Esophagus muscularis mucosa (tissue), 4 donors: Measurements from ENCODE around the gene CD27. TPM values are rescaled to one million over a fixed set of nuclear protein-coding genes. Genes with fewer than 3 reads are reported as not detected.

ENCODE experiments used
- DNase-seq: peaks from one replicate; pipeline ENCODE4 v3.0.0-alpha.2; 2017; ENCODE audit errors: extremely low spot score
- H3K27ac ChIP-seq, 4 donors: fragments of 200-600 bp; sonication (generic); replicated peaks in 1 of 4; 1 replicate in 3 of 4; 2 replicates in 1 of 4; pipeline ENCODE4 v1.5.1; 2016 to 2019; ENCODE audit warnings: mild to moderate bottlenecking in 1 of 4
- H3K27me3 ChIP-seq, 4 donors: fragments of 200-600 bp; sonication (generic); one replicate each; pipeline versions ENCODE4 v1.5.1 to v1.6.0; 2016 to 2019
- H3K36me3 ChIP-seq, 4 donors: fragments of 200-600 bp; sonication (generic); one replicate each; pipeline ENCODE4 v1.5.1; 2016 to 2019
- H3K4me1 ChIP-seq, 4 donors: fragments of 200-600 bp; sonication (generic); one replicate each; pipeline ENCODE4 v1.5.1; 2016 to 2019
- H3K4me3 ChIP-seq, 4 donors: fragments of 200-600 bp; sonication (generic); 1 replicate in 2 of 4; 2 replicates in 2 of 4; pipeline ENCODE4 v1.5.1; 2016 to 2019; ENCODE audit warnings: mild to moderate bottlenecking in 4 of 4, moderate library complexity in 1 of 4
- H3K9me3 ChIP-seq, 4 donors: fragments of 200-600 bp; sonication (generic); 1 replicate in 3 of 4; 2 replicates in 1 of 4; pipeline ENCODE4 v1.5.1; 2016 to 2019
- CTCF ChIP-seq, 3 experiments: fragments of 200-600 bp in 2 of 3; fragments of 450-650 bp in 1 of 3; sonication (generic) in 2 of 3; IDR thresholded peaks; one replicate each; pipeline ENCODE4 v1.5.1; 2017 to 2019; ENCODE audit warnings: antibody characterized with exemption in 3 of 3, mild to moderate bottlenecking in 2 of 3, moderate library complexity in 1 of 3
- EP300 ChIP-seq: sonication (generic); formaldehyde crosslinking; IDR thresholded peaks from one replicate; pipeline ENCODE4 v1.6.1; 2017; ENCODE audit warnings: antibody characterized with exemption
- POLR2A ChIP-seq: fragments of 450-650 bp; IDR thresholded peaks from one replicate; pipeline ENCODE4 v1.6.1; 2017; ENCODE audit warnings: antibody characterized with exemption, moderate library complexity, mild to moderate bottlenecking, low read depth
- POLR2AphosphoS5 ChIP-seq, 2 donors: sonication (generic); formaldehyde crosslinking; IDR thresholded peaks; one replicate each; pipeline ENCODE4 v1.6.1; 2017; ENCODE audit warnings: antibody characterized with exemption in 2 of 2
- WGBS: methylation state at CpG from one replicate; pipeline ENCODE4 v1.1.5; 2018; 5-methylcytosine and 5-hydroxymethylcytosine counted together
- intact Hi-C: fragments of 100-400 bp; cut with DNase I; formaldehyde crosslinking; loops from one replicate; pipeline ENCODE4 v1.15.1; 2023
- total RNA-seq, 4 donors: library from RNA; depleted of rRNA; stranded (reverse); fragments of >200 nt; gene quantifications; one replicate each; pipeline versions ENCODE4 v1.1.0 to v1.2.1, GENCODE V29; 2016

CD27 gene
- total RNA-seq, 4 donors from 2014 or later, result 0.66 TPM; not detected in 3

- peak overlapping the region; percentile 28 to 57 (median 46) for H3K27ac ChIP-seq
- H3K4me1 ChIP-seq, result peaks cover 16 to 35% (median 28%) of the 10 kb centered on the region in 4 donors
- no peaks in the 10 kb centered on the region for H3K27me3 ChIP-seq
- no peak overlapping the region for H3K4me3 ChIP-seq
- H3K36me3 ChIP-seq, result peaks cover 53 to 93% (median 91%) of the 10 kb centered on the region in 4 donors
- DNase-seq, result no peak
- TF ChIP-seq POLR2A, result no peak
- TF ChIP-seq CTCF (IDR thresholded peaks at IDR 0.05), result no peak
- no peak for TF ChIP-seq POLR2AphosphoS5 (IDR thresholded peaks at IDR 0.05)
- TF ChIP-seq EP300, result no peak
- intact Hi-C loops, result loop anchor here (5.0 kb wide), 1 partner anchor 134 kb away; no protein-coding TSS in a partner anchor
- 81% methylated on average over 10 of the region's 10 CpGs for WGBS
- no peaks in the 10 kb centered on the region for H3K9me3 ChIP-seq
These were observed 16.1 kb downstream of the CD27 start for GRCh38 chr12:6460751-6461371.

GRCh38 chr12:6461401-6462233 lies 16.9 kb downstream of the CD27 start:
- peaks cover 16 to 37% (median 31%) of the 10 kb centered on the region in 4 donors for H3K4me1 ChIP-seq
- intact Hi-C loops, result loop anchor here (5.0 kb wide), 1 partner anchor 134 kb away; no protein-coding TSS in a partner anchor
- H3K9me3 ChIP-seq, result no peaks in the 10 kb centered on the region
- H3K36me3 ChIP-seq, result peaks cover 53 to 97% (median 93%) of the 10 kb centered on the region in 4 donors
- peak overlapping the region; percentile 28 to 57 (median 46) for H3K27ac ChIP-seq
- no peak for DNase-seq
- WGBS, result 63% methylated on average over 15 of the region's 15 CpGs
- no peaks in the 10 kb centered on the region for H3K27me3 ChIP-seq
- no peak overlapping the region for H3K4me3 ChIP-seq
- TF ChIP-seq POLR2AphosphoS5 (IDR thresholded peaks at IDR 0.05) (no peak), CTCF (IDR thresholded peaks at IDR 0.05) (no peak), POLR2A (no peak), EP300 (no peak)

GRCh38 chr12:6462234-6462995 lies 17.7 kb downstream of the CD27 start:
- Histone ChIP-seq H3K36me3 (peaks cover 50 to 91% (median 87%) of the 10 kb centered on the region in 4 donors), H3K27me3 (no peaks in the 10 kb centered on the region), H3K4me1 (peaks cover 16 to 45% (median 34%) of the 10 kb centered on the region in 4 donors), H3K27ac (peak overlapping the region; percentile 28 to 57 (median 44)), H3K9me3 (no peaks in the 10 kb centered on the region), H3K4me3 (no peak overlapping the region)
- WGBS, result 81% methylated on average over 14 of the region's 14 CpGs
- DNase-seq, result no peak
- TF ChIP-seq EP300 (no peak), CTCF (IDR thresholded peaks at IDR 0.05) (no peak), POLR2AphosphoS5 (IDR thresholded peaks at IDR 0.05) (no peak)
- intact Hi-C loops, result loop anchor here (5.0 kb wide), 1 partner anchor 135 kb away; no protein-coding TSS in a partner anchor

DNA sequence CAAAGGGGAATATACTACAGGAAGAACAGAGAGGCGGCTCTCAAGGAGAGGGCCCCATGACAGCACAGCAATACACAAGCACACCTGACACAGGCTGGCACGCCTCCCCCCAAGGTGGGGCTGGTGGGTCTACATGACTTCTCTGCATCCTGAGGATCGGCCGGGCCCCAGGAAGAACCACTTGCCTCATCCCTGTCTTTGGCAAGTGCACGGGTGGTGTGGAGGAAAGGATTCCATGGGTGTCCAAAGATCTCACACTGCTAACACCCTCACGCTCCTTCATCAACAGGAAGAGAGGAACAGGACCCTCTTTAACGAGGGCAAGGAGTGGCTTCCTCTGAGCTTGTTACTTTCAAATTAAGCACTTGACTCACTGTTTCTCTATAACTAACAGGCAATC lies 18.5 kb downstream of the CD27 start:
- no peak overlapping the region for H3K4me3 ChIP-seq
- DNase-seq, result no peak
- H3K27me3 ChIP-seq, result no peaks in the 10 kb centered on the region
- no peaks in the 10 kb centered on the region for H3K9me3 ChIP-seq
- intact Hi-C loops, result loop anchor here (5.0 kb wide), 1 partner anchor 136 kb away; no protein-coding TSS in a partner anchor
- peak overlapping the region; percentile 28 to 57 (median 44) for H3K27ac ChIP-seq
- TF ChIP-seq POLR2AphosphoS5 (IDR thresholded peaks at IDR 0.05) (no peak), EP300 (no peak), POLR2A (no peak), CTCF (IDR thresholded peaks at IDR 0.05) (no peak)
- peaks cover 42 to 88% (median 79%) of the 10 kb centered on the region in 4 donors for H3K36me3 ChIP-seq
- WGBS, result 58% methylated on average over 7 of the region's 7 CpGs
- peaks cover 16 to 53% (median 42%) of the 10 kb centered on the region in 4 donors for H3K4me1 ChIP-seq
